Measurements from ENCODE around the gene PRR3. TPM values are rescaled to one million over a fixed set of nuclear protein-coding genes. Genes with fewer than 3 reads are reported as not detected.

The PRR3 gene
- total RNA-seq, 4 donors from 2014 or later = 5.0 to 10.4 (median 7.5) TPM

DNA sequence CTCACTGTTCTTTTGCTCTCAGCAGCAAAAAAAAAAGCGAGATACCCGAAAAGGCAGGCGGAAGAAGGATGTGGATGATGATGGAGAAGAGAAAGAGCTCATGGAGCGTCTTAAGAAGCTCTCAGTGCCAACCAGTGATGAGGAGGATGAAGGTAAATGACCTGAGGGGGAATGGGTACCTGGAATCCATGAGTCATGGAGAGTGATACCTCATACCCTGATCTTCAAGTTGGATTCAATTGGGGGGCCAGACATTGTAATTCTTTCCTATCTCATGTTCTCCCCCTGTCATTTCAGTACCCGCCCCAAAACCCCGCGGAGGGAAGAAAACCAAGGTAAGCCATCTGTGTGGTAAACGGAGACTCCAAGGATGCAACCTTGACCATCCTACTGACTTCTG lies 21.0 kb downstream of the PRR3 start:
- ATAC-seq (ENCODE audit: low FRiP score) (no peak), DNase-seq (ENCODE audit: low spot score) (no peak)
- TF ChIP-seq, protein P1, sequence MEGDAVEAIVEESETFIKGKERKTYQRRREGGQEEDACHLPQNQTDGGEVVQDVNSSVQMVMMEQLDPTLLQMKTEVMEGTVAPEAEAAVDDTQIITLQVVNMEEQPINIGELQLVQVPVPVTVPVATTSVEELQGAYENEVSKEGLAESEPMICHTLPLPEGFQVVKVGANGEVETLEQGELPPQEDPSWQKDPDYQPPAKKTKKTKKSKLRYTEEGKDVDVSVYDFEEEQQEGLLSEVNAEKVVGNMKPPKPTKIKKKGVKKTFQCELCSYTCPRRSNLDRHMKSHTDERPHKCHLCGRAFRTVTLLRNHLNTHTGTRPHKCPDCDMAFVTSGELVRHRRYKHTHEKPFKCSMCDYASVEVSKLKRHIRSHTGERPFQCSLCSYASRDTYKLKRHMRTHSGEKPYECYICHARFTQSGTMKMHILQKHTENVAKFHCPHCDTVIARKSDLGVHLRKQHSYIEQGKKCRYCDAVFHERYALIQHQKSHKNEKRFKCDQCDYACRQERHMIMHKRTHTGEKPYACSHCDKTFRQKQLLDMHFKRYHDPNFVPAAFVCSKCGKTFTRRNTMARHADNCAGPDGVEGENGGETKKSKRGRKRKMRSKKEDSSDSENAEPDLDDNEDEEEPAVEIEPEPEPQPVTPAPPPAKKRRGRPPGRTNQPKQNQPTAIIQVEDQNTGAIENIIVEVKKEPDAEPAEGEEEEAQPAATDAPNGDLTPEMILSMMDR (IDR thresholded peaks at IDR 0.05) = no peak

DNA sequence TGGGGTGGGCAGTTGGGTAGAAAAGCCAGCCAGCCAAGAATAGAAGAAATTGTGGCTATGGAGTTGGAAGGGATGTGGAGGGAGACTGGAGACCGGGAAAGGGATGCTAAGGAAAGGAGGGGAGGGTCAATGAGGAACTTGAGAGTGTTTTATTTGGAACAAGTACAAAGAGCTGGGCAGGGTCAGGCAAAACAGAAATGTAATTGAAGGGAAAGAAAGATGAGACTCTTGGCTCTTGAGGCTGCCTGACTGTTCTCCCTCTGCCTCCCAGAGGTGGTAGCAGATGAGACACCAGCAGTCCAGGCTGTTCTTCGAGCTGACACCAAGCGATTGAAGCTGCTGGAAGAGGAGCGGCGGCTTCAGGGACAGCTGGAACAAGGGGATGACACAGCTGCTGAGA lies 26.8 kb downstream of the PRR3 start:
- DNase-seq (ENCODE audit: low spot score) = no peak
- TF ChIP-seq, protein P1 (IDR thresholded peaks at IDR 0.05) = no peak
- no peak for ATAC-seq (ENCODE audit: low FRiP score)

DNA sequence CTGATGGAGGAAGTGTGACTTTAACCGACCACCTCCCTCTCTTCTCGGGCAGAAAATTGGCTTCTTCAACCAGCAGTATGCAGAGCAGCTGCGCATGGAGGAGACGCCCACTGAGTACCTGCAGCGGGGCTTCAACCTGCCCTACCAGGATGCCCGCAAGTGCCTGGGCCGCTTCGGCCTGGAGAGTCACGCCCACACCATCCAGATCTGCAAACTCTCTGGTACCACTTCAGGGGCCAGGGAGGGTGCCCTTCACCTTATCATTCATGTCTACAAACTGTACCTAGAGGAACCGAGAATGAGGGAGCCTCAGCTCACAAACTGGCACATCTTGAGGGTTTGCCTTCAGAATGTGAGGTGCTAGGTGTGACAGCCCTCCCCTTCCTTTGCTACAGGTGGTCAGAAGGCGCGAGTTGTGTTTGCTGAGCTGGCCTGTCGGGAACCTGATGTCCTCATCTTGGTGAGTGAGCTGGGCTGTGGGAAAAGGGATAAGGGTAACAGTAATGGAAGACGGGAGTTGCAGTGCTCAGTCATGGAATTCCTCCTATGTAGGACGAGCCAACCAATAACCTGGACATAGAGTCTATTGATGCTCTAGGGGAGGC lies 32.8 kb downstream of the PRR3 start:
- no peak for DNase-seq (ENCODE audit: low spot score)
- TF ChIP-seq, protein P1 (IDR thresholded peaks at IDR 0.05) = no peak
- no peak for ATAC-seq (ENCODE audit: low FRiP score)

DNA sequence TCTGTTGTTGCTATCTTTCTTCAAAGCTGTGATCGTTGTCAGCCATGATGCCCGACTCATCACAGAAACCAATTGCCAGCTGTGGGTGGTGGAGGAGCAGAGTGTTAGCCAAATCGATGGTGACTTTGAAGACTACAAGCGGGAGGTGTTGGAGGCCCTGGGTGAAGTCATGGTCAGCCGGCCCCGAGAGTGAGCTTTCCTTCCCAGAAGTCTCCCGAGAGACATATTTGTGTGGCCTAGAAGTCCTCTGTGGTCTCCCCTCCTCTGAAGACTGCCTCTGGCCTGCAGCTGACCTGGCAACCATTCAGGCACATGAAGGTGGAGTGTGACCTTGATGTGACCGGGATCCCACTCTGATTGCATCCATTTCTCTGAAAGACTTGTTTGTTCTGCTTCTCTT lies 33.4 kb downstream of the PRR3 start:
- ATAC-seq (ENCODE audit: low FRiP score) = no peak
- TF ChIP-seq, protein P1 (IDR thresholded peaks at IDR 0.05) = no peak
- no peak for DNase-seq (ENCODE audit: low spot score)

DNA sequence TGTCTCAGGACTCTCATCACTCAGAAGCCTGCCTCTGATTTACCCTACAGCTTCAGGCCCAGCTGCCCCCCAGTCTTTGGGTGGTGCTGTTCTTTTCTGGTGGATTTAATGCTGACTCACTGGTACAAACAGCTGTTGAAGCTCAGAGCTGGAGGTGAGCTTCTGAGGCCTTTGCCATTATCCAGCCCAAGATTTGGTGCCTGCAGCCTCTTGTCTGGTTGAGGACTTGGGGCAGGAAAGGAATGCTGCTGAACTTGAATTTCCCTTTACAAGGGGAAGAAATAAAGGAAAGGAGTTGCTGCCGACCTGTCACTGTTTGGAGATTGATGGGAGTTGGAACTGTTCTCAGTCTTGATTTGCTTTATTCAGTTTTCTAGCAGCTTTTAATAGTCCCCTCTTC lies 33.9 kb downstream of the PRR3 start:
- no peak for DNase-seq (ENCODE audit: low spot score)
- no peak for ATAC-seq (ENCODE audit: low FRiP score)
- TF ChIP-seq, protein P1 (IDR thresholded peaks at IDR 0.05) = no peak

DNA sequence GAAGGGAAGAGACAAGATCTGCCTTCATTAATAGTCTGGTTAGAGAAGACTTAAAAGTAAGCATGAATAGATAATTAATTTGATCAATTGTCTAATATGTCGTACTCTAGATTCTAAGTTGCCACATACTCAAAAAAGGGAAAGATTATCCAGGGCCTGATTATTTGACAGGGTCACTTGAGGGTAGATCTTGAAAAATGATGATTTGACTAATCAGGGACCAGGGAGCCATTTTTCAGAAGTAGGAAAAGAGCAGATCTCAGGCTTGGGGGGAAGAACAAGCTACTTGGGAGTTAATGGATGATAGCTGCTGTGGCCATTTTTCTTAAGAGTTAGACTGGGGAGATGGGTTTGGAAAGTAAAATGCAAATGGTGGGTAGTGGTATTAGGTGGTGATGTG lies 35.2 kb downstream of the PRR3 start:
- ATAC-seq (ENCODE audit: low FRiP score) (no peak), DNase-seq (ENCODE audit: low spot score) (no peak)
- TF ChIP-seq, protein P1 (IDR thresholded peaks at IDR 0.05) = no peak

DNA sequence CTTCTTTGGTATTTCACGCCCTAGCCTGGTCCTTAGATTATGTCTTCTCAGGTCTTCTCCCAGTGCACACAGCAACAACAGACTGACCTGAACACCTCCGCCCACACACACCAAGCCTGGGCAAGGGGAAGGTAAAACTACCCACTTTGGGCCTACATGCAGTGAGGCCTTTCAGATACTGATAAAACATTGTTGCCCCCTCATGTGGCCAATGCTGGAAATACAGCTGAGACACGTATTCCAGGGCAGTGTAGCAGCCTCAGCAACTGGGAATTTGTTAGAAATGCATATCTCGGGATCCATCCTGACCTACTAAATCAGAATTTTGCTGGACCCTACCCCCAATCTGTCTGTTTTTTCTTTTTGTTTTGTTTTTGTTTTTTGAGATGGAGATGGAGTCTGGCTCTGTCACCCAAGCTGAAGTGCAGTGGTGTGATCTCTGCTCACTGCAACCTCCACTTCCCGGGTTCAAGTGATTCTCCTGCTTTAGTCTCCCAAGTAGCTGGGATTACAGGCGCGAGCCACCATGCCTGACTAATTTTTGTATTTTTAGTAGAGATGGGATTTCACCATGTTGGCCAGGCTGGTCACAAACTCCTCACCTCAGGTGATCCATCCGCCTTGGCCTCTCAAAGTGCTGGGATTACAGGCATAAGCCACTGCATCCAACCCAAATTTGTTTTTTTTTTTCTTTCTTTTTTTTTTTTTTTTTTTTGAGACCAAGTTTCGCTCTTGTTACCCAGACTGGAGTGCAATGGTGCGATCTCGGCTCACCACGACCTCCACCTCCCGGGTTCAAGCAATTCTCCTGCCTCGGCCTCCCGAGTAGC lies 40.4 kb downstream of the PRR3 start:
- ATAC-seq (ENCODE audit: low FRiP score) = peak; percentile 76
- TF ChIP-seq, protein P1 (IDR thresholded peaks at IDR 0.05) = peak in 1 of 3 donors; percentile 53
- DNase-seq (ENCODE audit: low spot score) = peak; percentile 97

Data from omental fat pad (tissue), 4 donors.